HG03097 (cell line): ENCODE measurements around the gene SNRPF.
"Not testable (repeated sequence)": the region's sequence is repeated elsewhere in the genome, so short reads cannot be mapped to it uniquely, and the experiment has no call there.

Source experiments
- ATAC-seq: cut with Tn5 transposase; IDR thresholded peaks from one replicate; pipeline ENCODE4 v1.9.1; 2021; ENCODE audit not compliant: unreplicated experiment, low FRiP score

Gene SNRPF

GRCh38 chr12:95858451-95859343, at the start of gene SNRPF:
SNRPF (plus strand) TSS chr12:95858952; CDS start chr12:95859074, 122 bp downstream.
- ATAC-seq: peak; percentile 99

- no peak for ATAC-seq
Measured at GRCh38 chr12:95809000-95809680, 49.6 kb upstream of the SNRPF start.

GRCh38 chr12:95810411-95810810, 48.3 kb upstream of the SNRPF start:
- no peak for ATAC-seq

- not testable (repeated sequence) for ATAC-seq
Measured at GRCh38 chr12:95812155-95812554, 46.6 kb upstream of the SNRPF start.

- no peak for ATAC-seq
Measured at GRCh38 chr12:95815632-95816212, 43.0 kb upstream of the SNRPF start.

GRCh38 chr12:95820096-95820703, 38.6 kb upstream of the SNRPF start:
- ATAC-seq: no peak

GRCh38 chr12:95829395-95829794, 29.4 kb upstream of the SNRPF start:
- no peak for ATAC-seq

GRCh38 chr12:95830335-95831089, 28.2 kb upstream of the SNRPF start:
- no peak for ATAC-seq

- no peak for ATAC-seq
Measured at GRCh38 chr12:95834572-95834971, 24.2 kb upstream of the SNRPF start.

GRCh38 chr12:95836185-95836609, 22.6 kb upstream of the SNRPF start:
- ATAC-seq: no peak

- no peak for ATAC-seq
Measured at GRCh38 chr12:95836630-95837239, 22.0 kb upstream of the SNRPF start.

GRCh38 chr12:95837240-95838038, 21.3 kb upstream of the SNRPF start:
- no peak for ATAC-seq

GRCh38 chr12:95838125-95838524, 20.6 kb upstream of the SNRPF start:
- no peak for ATAC-seq

GRCh38 chr12:95842426-95842825, 16.3 kb upstream of the SNRPF start:
- ATAC-seq: not testable (repeated sequence)

- no peak for ATAC-seq
Measured at GRCh38 chr12:95848575-95849388, 10.0 kb upstream of the SNRPF start.

GRCh38 chr12:95851606-95852005, 7.1 kb upstream of the SNRPF start:
- no peak for ATAC-seq

GRCh38 chr12:95852133-95852532, 6.6 kb upstream of the SNRPF start:
- ATAC-seq: no peak

GRCh38 chr12:95857156-95857555, 1.6 kb upstream of the SNRPF start:
- no peak for ATAC-seq
